NOMO-1 treated with DMSO at 0.1 percent for 48 hours (cell line): Measurements from ENCODE around the gene ARHGEF7.

Experiments
- DNase-seq: peaks from one replicate; lab custom pipeline; 2025; ENCODE audit not compliant: unreplicated experiment; lab: John Stamatoyannopoulos, UW

ARHGEF7 gene

GRCh38 chr13:111217641-111218040 lies 102.5 kb downstream of the ARHGEF7 start:
- no peak for DNase-seq

DNA sequence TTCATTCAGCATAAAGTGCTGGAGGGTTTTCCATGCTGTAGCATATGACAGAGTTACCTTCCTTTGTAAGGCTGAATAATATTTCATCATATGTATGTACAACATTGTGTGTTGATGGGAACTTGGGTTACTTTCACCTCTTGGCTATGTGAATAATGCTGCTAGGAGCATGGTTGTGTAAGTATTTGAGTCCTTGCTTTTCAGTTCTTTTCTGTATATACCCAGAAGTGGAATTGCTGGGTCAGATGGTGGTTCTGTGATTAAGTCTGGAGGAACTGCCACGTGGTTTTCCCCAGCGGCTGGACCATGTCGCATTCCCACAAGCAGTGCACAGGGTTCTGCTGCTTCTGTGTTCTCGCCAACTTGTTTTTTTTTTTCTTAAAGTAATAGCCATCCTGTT lies 104.2 kb downstream of the ARHGEF7 start:
- no peak for DNase-seq

- no peak for DNase-seq
Observed at GRCh38 chr13:111219950-111220349, 104.8 kb downstream of the ARHGEF7 start.

GRCh38 chr13:111225166-111225565 lies 110.1 kb downstream of the ARHGEF7 start:
- no peak for DNase-seq

DNA sequence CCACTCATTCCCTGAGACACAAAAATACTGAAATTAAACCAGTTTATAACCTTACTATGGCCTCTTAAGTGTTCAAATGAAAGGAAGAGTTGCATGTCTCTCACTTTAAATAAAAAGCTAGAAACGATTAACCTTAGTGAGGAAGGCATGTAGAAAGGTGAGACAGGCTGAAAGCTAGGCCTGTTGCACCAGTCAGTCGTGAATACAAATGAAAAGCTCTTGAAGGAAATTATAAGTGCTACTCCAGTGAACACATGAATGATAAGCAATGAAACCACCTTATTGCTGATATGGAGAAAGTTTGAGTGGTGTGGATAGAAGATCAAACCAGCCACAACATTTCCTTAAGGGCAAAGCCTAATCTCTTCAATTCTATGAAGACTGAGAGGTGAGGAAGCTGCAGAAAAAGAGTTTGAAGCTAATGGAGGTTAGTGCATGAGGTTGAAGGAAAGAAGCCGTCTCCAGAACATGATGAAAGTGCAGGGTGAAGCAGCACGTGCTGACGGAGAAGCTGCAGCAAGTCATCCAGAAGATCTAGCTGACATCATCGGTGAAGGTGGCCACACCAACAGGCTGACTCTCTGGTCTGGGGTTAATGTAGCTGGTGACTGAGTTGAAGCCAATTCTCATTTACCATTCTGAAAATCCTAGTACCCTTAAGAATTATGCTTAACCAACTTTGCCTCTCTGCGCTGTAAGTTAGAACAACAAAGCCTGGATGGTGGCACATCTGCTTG lies 110.9 kb downstream of the ARHGEF7 start:
- DNase-seq = no peak

GRCh38 chr13:111227405-111227804 lies 112.3 kb downstream of the ARHGEF7 start:
- no peak for DNase-seq

DNA sequence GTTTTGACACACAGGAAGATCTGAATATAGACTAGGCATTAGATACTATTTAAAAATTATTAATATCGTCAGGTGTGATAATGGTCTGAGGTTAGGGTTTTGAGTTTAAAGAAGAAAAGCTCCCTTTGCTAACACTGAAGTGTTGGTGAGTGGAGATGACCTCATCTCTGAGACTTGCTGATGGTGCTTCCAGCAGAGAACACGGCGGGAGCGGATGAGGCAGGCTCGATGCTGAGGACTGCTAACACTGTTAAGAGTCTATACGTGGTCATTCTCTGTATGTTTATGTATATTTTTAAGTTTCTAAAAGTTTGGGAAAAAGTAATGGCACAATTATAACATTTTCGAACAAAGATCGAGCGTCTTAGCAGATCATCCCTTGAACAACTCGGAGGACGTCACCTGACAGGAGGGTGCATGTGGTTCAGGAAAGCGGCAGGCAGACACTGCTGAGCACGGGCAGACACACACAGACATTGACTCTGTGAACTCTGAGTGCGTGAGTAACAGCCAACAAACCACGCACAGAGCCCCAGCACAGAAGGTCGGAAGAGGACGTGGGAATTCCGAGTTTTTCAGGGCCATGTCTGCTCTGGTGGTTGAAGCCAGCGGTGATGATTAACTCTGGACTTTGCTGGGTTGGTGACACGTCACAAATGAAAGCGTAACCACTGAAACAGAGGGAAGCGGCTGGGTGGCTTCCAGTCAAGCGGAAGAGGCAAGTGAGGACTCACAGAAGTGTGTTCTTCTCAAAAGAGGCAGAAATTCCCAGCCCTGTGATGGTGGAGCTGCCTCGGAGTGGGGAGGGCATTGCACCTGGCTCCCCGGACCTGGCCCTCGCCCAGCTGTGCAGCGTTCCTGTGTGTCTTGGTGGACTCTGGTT lies 113.4 kb downstream of the ARHGEF7 start:
- DNase-seq = no peak

DNA sequence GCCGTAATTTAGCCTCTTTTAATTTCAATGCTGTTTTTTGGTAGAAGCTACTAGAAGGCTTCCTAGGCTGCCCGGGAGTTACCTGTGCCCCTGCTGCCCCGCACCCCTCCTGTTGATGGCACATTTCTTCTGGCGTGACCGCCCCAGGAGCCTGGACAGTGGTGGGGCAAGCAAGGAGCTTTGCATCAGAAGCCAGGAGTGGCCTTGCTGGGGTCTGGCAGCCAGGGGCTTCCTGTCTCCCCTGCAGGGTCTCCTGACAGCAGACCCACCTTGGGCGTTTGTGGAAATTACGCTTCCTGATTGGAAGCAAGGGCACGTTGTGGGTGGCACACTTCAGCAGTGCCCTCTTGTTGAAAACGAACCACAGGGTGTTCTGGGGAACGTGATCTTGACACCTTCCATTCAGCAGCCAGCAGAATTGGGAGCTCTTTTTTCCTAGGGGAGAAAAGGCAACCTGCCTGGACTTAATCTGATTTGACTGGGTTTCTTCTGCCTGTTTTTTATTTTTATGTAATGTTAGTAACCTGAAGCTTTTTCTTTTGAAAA lies 115.3 kb downstream of the ARHGEF7 start:
- no peak for DNase-seq

DNA sequence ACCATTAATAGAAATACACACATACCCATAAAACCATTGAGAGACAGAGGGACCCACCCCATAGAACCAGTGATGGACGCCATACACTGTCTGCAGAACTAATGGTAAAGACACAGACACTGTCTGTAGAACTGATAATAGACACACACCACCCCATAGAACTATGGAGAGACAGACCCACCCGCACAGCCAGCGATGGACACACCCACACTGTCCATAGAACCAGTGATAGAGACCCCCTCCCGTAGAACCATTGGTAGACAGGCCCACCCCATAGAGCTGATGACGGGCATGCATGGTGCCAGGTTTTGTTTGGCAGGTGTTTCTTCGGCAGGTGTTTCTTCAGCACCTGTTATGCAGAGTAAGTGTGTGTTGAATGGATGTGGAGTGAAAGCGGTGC lies 117.1 kb downstream of the ARHGEF7 start:
- DNase-seq = no peak

DNA sequence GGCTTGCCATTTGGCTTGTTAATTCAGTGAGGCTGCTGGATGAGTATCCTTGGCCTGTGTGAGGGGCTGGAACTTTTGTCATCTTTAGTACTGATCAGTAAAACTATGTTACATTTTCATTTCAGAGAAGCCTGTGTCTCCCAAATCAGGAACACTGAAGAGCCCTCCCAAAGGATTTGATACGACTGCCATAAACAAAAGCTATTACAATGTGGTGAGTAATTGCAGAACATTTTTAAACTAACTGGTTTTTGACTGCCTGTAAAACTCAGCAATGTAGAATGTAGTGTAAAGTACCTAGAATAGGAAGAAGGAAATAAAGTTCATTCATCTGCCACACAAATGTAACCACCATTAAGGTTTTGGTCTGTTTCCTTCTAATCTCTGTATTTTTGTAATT lies 118.0 kb downstream of the ARHGEF7 start:
- DNase-seq = no peak

DNA sequence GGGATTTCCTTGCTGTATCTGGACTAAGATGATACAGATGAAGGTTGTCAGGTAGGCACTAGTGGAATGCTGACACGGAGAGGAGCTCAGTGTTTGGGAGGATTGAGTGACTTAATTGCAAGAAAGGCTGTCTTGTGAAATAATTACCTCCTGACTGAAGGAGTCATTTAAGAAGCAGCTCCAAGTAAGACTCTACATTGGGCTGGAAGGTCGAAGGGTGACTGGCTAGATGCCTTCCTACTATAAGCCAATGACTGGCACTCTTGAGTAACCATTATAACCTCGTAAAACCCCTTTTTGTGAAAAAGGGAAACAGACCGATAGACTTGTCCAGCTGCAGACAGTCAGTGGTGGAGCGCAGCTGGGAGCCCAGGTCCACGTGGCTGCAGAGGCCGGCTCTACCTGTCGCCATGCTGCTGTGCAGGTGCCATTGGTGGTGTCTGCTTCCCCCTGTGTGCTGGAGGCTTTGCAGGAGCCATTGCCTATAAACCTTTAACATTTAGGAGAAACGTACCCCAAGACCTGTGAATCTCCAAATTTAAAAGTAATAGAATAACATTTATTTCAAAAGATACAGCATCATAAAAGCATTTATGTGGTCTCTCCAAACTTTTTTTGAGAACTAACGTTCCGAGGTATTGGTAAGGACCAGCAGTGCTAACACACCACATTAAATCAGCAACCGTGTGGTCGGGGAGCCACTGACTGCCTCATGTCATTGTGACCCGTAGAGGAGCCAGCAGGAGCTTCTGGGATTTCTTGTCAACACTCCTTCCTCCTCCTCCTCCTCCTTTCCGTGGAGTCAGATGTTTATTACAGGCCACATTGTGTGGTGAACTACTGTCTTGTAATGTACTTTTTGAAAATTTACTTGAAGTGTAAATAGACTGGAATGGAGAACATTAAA lies 124.9 kb downstream of the ARHGEF7 start:
- DNase-seq = no peak

DNA sequence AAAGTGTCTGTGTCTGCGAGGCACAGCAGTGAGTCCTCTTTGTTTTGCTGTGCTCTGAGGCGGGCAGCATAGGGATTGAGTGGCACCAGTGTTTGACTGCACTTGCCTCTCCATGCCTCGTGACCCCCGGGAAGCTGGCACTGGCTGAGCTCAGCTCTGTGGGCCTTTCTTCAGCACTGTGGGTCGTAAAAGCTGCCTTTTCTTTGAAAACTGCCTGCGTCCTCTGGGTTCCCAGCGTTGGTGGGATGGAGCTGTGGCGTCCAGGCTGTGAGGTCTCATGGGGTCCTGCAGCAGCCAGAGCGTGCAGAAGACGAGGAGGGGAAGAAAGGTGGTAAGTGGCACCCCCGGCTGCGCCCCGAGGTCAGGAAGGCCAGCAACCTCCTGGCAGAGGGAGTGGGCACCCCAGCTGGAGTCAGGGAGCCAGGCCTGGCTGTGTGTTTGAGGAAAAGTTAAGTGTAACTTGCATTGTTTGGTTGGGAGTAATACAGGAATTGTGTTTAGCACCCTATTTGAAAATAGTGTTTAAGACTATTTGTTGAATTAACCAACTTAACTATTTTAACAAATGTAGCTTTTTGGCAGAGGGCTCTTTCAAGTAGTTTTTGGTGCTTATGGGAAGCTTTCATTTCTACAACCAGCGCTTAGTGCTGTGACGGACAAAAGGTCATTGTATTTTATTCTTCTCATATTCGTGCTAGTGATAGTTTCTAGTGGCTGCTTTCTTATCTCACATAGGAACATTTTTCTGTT lies 126.1 kb downstream of the ARHGEF7 start:
- no peak for DNase-seq

GRCh38 chr13:111241862-111242261 lies 126.8 kb downstream of the ARHGEF7 start:
- DNase-seq = no peak

GRCh38 chr13:111242585-111242984 lies 127.5 kb downstream of the ARHGEF7 start:
- no peak for DNase-seq

- DNase-seq = no peak
Observed at GRCh38 chr13:111243981-111244380, 128.9 kb downstream of the ARHGEF7 start.

- no peak for DNase-seq
Observed at GRCh38 chr13:111245576-111246384, 130.7 kb downstream of the ARHGEF7 start.

GRCh38 chr13:111247552-111247951 lies 132.4 kb downstream of the ARHGEF7 start:
- DNase-seq = no peak

DNA sequence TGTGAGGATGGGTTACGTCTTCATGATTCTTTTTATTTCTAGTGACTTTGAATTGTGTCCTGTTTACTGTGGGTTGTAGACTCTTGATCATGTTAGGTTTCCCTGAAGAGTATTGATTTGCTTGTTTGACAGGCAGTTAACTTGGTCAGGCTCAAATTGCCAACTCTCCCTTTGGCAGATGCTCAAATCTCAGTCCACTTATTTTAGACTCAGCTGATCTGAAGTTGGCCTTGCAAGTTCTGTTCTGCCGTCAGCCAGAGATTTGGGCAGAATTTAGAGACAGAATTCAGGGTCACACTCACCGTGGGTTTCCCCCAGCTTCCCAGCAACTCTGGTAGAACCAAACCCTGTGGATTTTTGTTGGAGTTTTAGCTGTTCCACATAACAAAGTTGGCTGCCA lies 133.7 kb downstream of the ARHGEF7 start:
- DNase-seq = no peak

- DNase-seq = no peak
Observed at GRCh38 chr13:111249637-111250360, 134.7 kb downstream of the ARHGEF7 start.
